Naive B cell (primary cell): ENCODE data around the gene SDHAF4. TPM values are rescaled to one million over a fixed set of nuclear protein-coding genes. Genes with fewer than 3 reads are reported as not detected.

ENCODE experiments used
- ATAC-seq, 2 donors: fragments of 150-1000 bp; cut with Tn5 transposase; 2 replicates each; pipeline ENCODE4 v1.10.0; 2021; ENCODE audit warnings: low read depth in 2 of 2, mild to moderate bottlenecking in 2 of 2, moderate library complexity in 2 of 2
- DNase-seq: peaks from one replicate; pipeline ENCODE4 v3.0.0; 2022
- H3K27ac Mint-ChIP-seq, 6 donors: one replicate each; pipeline ENCODE4 v1.8.0; 2020 to 2022; ENCODE audit warnings: mild to moderate bottlenecking in 6 of 6, mixed read lengths in 6 of 6, moderate library complexity in 5 of 6, inconsistent platforms in 2 of 6
- H3K27me3 Mint-ChIP-seq, 3 donors: one replicate each; pipeline ENCODE4 v1.8.0; 2021 to 2022; ENCODE audit warnings: mixed read lengths in 3 of 3, mild to moderate bottlenecking in 1 of 3
- H3K36me3 Mint-ChIP-seq, 2 donors: one replicate each; pipeline ENCODE4 v1.8.0; 2020 to 2022; ENCODE audit warnings: mixed read lengths in 2 of 2, inconsistent platforms in 1 of 2, mild to moderate bottlenecking in 1 of 2
- H3K4me1 Mint-ChIP-seq, 3 donors: one replicate each; pipeline ENCODE4 v1.8.0; 2020 to 2022; ENCODE audit warnings: mixed read lengths in 3 of 3, inconsistent platforms in 1 of 3, mild to moderate bottlenecking in 1 of 3, moderate library complexity in 1 of 3
- H3K4me3 Mint-ChIP-seq, 8 donors: one replicate each; pipeline ENCODE4 v1.8.0; 2020 to 2022; ENCODE audit warnings: mild to moderate bottlenecking in 8 of 8, mixed read lengths in 8 of 8, moderate library complexity in 8 of 8, inconsistent platforms in 2 of 8
- H3K9me3 Mint-ChIP-seq, 7 donors: one replicate each; pipeline ENCODE4 v1.8.0; 2020 to 2022; ENCODE audit warnings: mixed read lengths in 7 of 7, mild to moderate bottlenecking in 5 of 7, inconsistent platforms in 2 of 7, moderate library complexity in 1 of 7
- polyA plus RNA-seq, 6 donors: library from polyadenylated mRNA; unstranded; fragments of 300-500 nt; fragmentation: Illumina TruSeq; gene quantifications; one replicate each; pipeline ENCODE4 v1.2.3, GENCODE V29; 2021; ENCODE audit warnings: low read depth in 6 of 6

SDHAF4 gene
- polyA plus RNA-seq = 1 to 10 TPM; 4.7 to 8.6 (median 7.6) TPM

DNA sequence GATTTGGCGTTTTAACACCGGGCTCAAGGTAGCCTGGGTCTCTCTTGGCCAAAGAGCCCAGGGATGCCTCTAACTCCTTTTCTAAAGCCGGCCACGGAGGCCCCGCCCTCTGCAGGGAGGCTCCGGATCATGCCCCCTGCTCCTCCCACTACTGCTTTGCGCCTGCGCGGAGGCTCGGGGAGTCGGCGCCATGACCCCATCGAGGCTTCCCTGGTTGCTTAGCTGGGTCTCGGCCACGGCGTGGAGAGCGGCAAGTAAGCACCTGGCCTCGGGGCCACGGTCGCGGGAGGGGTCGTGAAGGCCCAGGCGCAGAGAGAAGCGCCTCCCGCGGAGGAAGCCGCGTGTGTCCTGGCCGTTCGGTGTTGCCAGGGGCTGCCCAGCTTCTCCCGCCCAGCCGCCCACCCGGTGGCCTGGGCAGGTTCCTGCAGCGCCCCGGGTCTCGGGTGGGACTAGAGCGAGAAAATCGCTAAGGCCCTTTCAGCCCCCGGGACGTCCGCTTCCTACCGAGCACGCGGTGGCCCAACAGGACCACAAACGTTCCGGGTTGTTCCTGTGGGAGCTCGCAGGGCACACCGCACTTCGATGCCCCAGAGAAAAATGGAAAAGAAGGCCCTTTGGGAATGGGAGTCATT lies at the start of gene SDHAF4:
Gene SDHAF4, plus strand, starts transcription at position 180 of the 632 bp plus-strand sequence. Its CDS starts 11 bp downstream, at position 191.
- H3K27ac Mint-ChIP-seq = peak within 1 kb of the TSS; percentile 79 to 96 (median 82)
- no peaks in the 10 kb centered on the region for H3K36me3 Mint-ChIP-seq
- H3K4me3 Mint-ChIP-seq = peak within 1 kb of the TSS; percentile 80 to 94 (median 91)
- H3K27me3 Mint-ChIP-seq = no peaks in the 10 kb centered on the region
- ATAC-seq (peak; percentile 98 to 99), DNase-seq (peak; percentile 95)
- H3K4me1 Mint-ChIP-seq = peaks cover 3 to 11% (median 8%) of the 10 kb centered on the region in 3 donors
- H3K9me3 Mint-ChIP-seq = no peaks in the 10 kb centered on the region

DNA sequence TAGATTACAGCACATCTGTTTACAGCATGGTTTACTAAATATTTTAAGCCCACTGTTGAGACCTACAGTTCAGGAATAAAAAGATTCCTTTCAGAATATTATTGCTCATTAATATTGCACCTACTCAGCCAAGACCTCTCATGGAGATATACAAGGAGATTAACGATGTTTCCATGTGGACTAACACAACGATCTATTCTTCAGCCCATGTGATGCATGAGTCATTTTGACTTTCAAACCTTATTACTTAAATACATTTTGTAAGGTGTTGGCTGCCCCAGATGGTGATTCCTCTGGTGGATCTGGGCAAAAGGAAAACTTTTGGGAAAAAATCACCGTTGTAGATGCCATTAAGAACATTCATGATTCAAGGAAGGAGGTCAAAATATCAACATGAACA lies 48.0 kb upstream of the SDHAF4 start:
- H3K4me1 Mint-ChIP-seq = no peaks in the 10 kb centered on the region
- no peak for ATAC-seq
- no peak overlapping the region for H3K27ac Mint-ChIP-seq
- no peaks in the 10 kb centered on the region for H3K9me3 Mint-ChIP-seq
- no peak overlapping the region for H3K4me3 Mint-ChIP-seq
- DNase-seq = no peak
- H3K27me3 Mint-ChIP-seq = no peaks in the 10 kb centered on the region
- H3K36me3 Mint-ChIP-seq = peaks cover 0 to 5% of the 10 kb centered on the region in 2 donors

GRCh38 chr6:70520575-70520974 lies 46.2 kb upstream of the SDHAF4 start:
- Mint-ChIP-seq H3K9me3 (no peaks in the 10 kb centered on the region), H3K4me1 (no peaks in the 10 kb centered on the region), H3K27me3 (no peaks in the 10 kb centered on the region), H3K27ac (no peak overlapping the region), H3K4me3 (no peak overlapping the region), H3K36me3 (peaks cover 0 to 8% of the 10 kb centered on the region in 2 donors)
- ATAC-seq = no peak
- DNase-seq = peak; percentile 9

- DNase-seq = no peak
- Mint-ChIP-seq H3K27me3 (no peaks in the 10 kb centered on the region), H3K4me3 (no peak overlapping the region), H3K36me3 (peaks cover 0 to 17% of the 10 kb centered on the region in 2 donors), H3K4me1 (no peaks in the 10 kb centered on the region), H3K27ac (no peak overlapping the region), H3K9me3 (no peaks in the 10 kb centered on the region)
- no peak for ATAC-seq
Measured at GRCh38 chr6:70524721-70525286, 41.9 kb upstream of the SDHAF4 start.

- Mint-ChIP-seq H3K4me1 (no peaks in the 10 kb centered on the region), H3K4me3 (no peak overlapping the region), H3K36me3 (peaks cover 0 to 17% of the 10 kb centered on the region in 2 donors), H3K9me3 (no peaks in the 10 kb centered on the region), H3K27ac (no peak overlapping the region), H3K27me3 (no peaks in the 10 kb centered on the region)
- DNase-seq (no peak), ATAC-seq (no peak)
Measured at GRCh38 chr6:70527071-70527737, 39.5 kb upstream of the SDHAF4 start.

GRCh38 chr6:70530023-70530422 lies 36.7 kb upstream of the SDHAF4 start:
- Mint-ChIP-seq H3K36me3 (peaks cover 0 to 13% of the 10 kb centered on the region in 2 donors), H3K27ac (no peak overlapping the region), H3K9me3 (no peaks in the 10 kb centered on the region), H3K4me3 (no peak overlapping the region), H3K27me3 (no peaks in the 10 kb centered on the region), H3K4me1 (no peaks in the 10 kb centered on the region)
- no peak for DNase-seq
- ATAC-seq = no peak

- Mint-ChIP-seq H3K4me3 (no peak overlapping the region), H3K36me3 (peaks cover 0 to 7% of the 10 kb centered on the region in 2 donors), H3K9me3 (no peaks in the 10 kb centered on the region), H3K4me1 (no peaks in the 10 kb centered on the region), H3K27me3 (no peaks in the 10 kb centered on the region), H3K27ac (no peak overlapping the region)
- DNase-seq (no peak), ATAC-seq (no peak)
Measured at GRCh38 chr6:70531133-70531532, 35.6 kb upstream of the SDHAF4 start.

- DNase-seq (no peak), ATAC-seq (no peak)
- Mint-ChIP-seq H3K27me3 (no peaks in the 10 kb centered on the region), H3K9me3 (no peaks in the 10 kb centered on the region), H3K27ac (peak overlapping the region in 1 of 6 donors; percentile 24), H3K4me1 (peaks cover 0 to 6% (median 0%) of the 10 kb centered on the region in 3 donors), H3K4me3 (no peak overlapping the region), H3K36me3 (peaks cover 9 to 10% of the 10 kb centered on the region in 2 donors)
Measured at GRCh38 chr6:70537266-70537665, 29.5 kb upstream of the SDHAF4 start.

- Mint-ChIP-seq H3K27me3 (no peaks in the 10 kb centered on the region), H3K36me3 (peaks cover 9 to 10% of the 10 kb centered on the region in 2 donors), H3K9me3 (no peaks in the 10 kb centered on the region), H3K4me3 (no peak overlapping the region), H3K27ac (no peak overlapping the region), H3K4me1 (peaks cover 0 to 6% (median 0%) of the 10 kb centered on the region in 3 donors)
- no peak for DNase-seq
- ATAC-seq = no peak
Measured at GRCh38 chr6:70538376-70538775, 28.4 kb upstream of the SDHAF4 start.

DNA sequence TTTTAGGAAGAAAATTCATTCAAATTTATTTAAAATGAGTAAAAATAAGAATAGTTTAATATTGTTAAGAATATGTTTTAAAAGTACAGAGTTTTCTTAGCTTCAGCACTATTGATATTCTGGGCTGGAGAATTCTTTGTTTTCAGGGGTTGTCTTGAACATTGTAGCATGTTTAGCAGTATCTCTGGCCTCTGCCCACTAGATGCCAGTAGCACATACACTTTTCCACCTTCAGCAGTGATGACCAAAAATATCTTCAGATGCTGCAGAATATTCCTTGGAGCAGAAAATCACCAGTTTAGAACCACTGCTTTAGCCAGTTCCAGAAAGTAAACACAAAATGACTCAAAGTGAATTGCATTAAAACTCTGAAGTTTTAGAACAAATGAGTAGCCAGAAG lies 19.4 kb upstream of the SDHAF4 start:
- Mint-ChIP-seq H3K36me3 (peaks cover 0 to 8% of the 10 kb centered on the region in 2 donors), H3K27me3 (no peaks in the 10 kb centered on the region), H3K9me3 (no peaks in the 10 kb centered on the region), H3K4me3 (no peak overlapping the region), H3K4me1 (no peaks in the 10 kb centered on the region), H3K27ac (no peak overlapping the region)
- DNase-seq = no peak
- ATAC-seq = no peak

- Mint-ChIP-seq H3K36me3 (peaks cover 0 to 8% of the 10 kb centered on the region in 2 donors), H3K27ac (no peak overlapping the region), H3K9me3 (no peaks in the 10 kb centered on the region), H3K4me3 (no peak overlapping the region), H3K4me1 (no peaks in the 10 kb centered on the region), H3K27me3 (no peaks in the 10 kb centered on the region)
- no peak for DNase-seq
- ATAC-seq = no peak
Measured at GRCh38 chr6:70547905-70548304, 18.8 kb upstream of the SDHAF4 start.

DNA sequence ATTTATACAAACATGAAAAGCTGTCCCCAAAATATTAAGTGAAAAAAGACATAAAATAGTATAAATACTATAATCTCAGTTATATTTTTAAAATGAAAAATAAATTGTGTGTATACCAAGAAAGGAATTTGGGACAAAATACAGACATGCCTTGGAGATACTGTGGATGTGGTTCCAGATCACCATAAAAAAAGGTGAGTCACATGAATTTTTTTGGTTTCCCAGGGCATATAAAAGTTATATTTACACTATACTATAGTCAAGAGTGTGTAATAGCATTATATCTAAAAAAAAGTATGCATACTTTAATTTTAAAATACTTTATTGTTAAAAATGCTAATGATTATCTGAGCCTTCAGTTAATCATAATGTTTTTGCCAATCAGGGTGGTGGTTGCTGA lies 17.4 kb upstream of the SDHAF4 start:
- Mint-ChIP-seq H3K36me3 (peaks cover 0 to 8% of the 10 kb centered on the region in 2 donors), H3K9me3 (no peaks in the 10 kb centered on the region), H3K4me1 (no peaks in the 10 kb centered on the region), H3K27ac (no peak overlapping the region), H3K4me3 (no peak overlapping the region), H3K27me3 (no peaks in the 10 kb centered on the region)
- ATAC-seq (no peak), DNase-seq (no peak)

DNA sequence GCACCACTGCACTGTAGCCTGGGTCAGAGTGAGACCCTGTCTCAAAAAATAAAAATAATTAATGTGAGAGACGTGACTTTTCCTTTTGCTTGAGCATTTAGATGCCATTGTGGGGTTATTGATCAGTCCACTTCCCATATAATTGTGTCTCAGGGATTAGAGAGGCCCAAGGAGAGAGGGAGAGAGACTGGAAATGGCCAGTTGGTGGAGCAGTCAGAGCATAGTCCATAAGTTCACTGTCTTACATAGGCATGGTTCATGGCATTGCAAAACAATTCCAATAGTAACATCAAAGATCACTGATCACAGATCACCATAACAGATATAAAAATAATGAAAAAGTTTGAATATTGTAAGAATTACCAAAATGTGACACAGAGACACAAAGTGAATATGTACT lies 15.2 kb upstream of the SDHAF4 start:
- no peak for ATAC-seq
- no peak for DNase-seq
- Mint-ChIP-seq H3K9me3 (no peaks in the 10 kb centered on the region), H3K4me1 (no peaks in the 10 kb centered on the region), H3K4me3 (no peak overlapping the region), H3K36me3 (peaks cover 0 to 8% of the 10 kb centered on the region in 2 donors), H3K27me3 (no peaks in the 10 kb centered on the region), H3K27ac (no peak overlapping the region)
